GM10266 (cell line): ENCODE results near the gene TCAIM.

Experiments
- DNase-seq: peaks from one replicate; pipeline ENCODE4 v3.0.0; 2012; ENCODE audit errors: extremely low spot score
- TF ChIP-seq, protein P1 (sequence below): IDR thresholded peaks from 2 replicates; pipeline ENCODE4 v1.5.1; 2012; ENCODE audit warnings: mild to moderate bottlenecking, low read depth; ENCODE audit not compliant: control insufficient read depth, insufficient read depth; ENCODE audit errors: missing control alignments

The TCAIM gene

DNA sequence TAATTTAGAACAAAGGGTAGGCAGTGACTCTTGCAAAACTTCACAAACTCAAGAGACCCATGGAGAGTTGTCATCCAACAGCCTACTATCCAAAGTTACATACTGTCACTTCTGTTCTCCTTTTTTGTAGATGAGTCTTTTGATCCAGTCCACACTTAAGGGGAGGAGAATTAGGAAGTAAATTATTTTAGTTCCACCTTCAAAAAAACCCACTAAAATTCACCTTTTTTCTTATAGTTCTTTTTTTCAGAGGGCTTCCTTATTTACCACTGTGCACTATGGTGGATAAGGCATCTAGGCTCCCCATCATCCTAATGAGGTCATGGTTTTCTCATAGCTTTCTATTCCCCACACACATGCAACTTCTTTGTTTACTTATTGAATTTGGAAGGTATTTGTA, 8.6 kb upstream of the TCAIM start:
- DNase-seq: no peak
- TF ChIP-seq, protein P1, sequence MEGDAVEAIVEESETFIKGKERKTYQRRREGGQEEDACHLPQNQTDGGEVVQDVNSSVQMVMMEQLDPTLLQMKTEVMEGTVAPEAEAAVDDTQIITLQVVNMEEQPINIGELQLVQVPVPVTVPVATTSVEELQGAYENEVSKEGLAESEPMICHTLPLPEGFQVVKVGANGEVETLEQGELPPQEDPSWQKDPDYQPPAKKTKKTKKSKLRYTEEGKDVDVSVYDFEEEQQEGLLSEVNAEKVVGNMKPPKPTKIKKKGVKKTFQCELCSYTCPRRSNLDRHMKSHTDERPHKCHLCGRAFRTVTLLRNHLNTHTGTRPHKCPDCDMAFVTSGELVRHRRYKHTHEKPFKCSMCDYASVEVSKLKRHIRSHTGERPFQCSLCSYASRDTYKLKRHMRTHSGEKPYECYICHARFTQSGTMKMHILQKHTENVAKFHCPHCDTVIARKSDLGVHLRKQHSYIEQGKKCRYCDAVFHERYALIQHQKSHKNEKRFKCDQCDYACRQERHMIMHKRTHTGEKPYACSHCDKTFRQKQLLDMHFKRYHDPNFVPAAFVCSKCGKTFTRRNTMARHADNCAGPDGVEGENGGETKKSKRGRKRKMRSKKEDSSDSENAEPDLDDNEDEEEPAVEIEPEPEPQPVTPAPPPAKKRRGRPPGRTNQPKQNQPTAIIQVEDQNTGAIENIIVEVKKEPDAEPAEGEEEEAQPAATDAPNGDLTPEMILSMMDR: no peak

DNA sequence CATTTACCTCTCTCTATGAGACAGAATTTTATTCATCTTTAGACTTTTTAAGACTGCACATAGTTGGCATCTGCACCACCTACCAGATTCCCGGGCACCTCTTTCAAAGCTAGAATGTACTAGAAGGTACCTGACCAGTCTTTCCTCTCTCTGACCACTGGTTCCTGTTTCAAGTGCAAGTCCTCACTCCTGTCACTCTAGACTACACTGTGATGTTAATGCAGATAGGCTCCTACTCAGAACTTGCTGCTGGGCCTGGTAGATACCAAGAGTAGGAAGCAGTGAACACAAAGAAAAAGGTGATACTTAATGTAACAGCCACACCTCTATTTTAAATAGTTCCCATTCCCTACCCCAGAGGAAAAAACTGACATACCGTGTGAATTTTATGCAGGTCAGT, 8.1 kb upstream of the TCAIM start:
- TF ChIP-seq, protein P1: no peak
- no peak for DNase-seq

DNA sequence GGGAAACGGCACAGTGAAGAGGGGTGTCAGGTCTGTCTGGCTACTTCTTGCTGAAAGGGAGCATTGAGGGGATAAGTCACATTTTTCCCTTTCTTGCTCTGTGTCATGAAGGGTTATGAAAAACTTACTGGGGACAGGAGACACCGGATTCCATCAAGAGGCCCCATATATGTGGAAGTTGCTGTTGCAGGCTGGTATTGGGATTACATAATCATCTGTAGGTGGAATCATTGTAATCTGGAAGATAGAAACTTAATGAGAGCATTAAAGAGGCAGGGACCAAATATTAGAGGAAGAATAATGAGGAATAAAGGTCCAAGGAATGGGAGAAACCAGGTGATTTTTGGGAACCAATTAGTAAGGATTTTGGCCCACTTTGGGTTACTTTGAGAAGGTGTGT, 4.2 kb upstream of the TCAIM start:
- no peak for DNase-seq

GRCh38 chr3:44337248-44337785, 1.2 kb upstream of the TCAIM start:
- no peak for DNase-seq
- TF ChIP-seq, protein P1: no peak

More for the DNA sequence above, 4.2 kb upstream of the TCAIM start:
- TF ChIP-seq, protein P1: no peak

- TF ChIP-seq, protein P1: no peak
- DNase-seq: no peak
These were observed 212 bp downstream of the TCAIM start for GRCh38 chr3:44338828-44339127.

- DNase-seq: no peak
- TF ChIP-seq, protein P1: no peak
These were observed 853 bp downstream of the TCAIM start for GRCh38 chr3:44339181-44340057.

DNA sequence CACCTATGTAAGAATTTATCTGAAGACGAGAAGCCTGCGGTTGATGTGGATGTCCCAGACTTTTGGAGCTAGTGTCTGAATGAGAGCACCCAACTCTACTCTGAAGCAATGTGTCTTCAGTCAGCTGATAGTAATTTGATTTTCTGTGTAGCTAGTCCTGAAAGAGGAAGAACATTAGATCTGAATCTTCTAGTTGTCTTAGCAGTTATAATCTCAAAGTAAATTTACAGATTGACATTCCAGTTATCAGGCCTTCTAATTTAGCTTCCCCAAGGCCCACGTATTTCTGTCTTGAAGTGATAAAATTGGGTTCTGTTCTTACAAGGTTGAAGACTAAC, 1.5 kb downstream of the TCAIM start:
- TF ChIP-seq, protein P1: no peak
- DNase-seq: no peak
